Measurements from ENCODE around the gene CAPN11.

The CAPN11 gene

DNA sequence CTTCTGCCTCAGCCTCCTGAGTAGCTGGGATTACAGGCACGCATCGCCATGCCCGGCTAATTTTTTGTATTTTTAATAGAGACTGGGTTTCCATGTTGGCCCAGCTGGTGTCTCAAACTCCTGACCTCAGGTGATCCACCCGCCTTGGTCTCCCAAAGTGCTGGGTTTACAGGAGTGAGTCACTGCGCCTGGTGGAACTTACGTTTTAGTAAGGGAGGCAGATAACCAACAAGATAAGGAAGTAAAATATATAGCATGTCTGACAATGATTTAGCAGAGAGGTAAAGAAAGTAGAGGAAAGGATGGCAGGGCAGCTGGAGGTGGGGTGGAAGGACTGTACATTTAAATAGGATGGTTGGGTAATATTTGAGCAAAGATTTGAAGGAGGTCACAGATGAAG lies 45.3 kb downstream of the CAPN11 start:
- no peak for DNase-seq

DNA sequence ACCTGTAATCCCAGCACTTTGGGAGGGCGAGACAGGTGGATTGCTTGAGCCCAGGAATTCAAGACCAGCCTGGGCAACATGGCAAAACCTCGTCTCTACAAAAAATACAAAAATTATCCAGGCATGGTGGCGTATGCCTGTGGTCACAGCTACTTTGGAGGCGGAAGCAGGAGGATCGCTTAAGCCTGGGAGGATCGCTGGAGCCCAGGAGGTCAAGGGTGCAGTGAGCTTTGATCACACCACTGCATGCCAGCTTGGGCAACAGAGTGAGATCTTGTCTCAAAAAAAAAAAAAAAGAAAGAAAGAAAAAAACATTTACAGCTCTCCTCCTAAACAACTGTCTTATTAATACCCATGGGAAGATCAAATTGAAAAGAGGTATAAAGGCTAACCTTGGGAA lies 49.3 kb downstream of the CAPN11 start:
- DNase-seq, result no peak

DNA sequence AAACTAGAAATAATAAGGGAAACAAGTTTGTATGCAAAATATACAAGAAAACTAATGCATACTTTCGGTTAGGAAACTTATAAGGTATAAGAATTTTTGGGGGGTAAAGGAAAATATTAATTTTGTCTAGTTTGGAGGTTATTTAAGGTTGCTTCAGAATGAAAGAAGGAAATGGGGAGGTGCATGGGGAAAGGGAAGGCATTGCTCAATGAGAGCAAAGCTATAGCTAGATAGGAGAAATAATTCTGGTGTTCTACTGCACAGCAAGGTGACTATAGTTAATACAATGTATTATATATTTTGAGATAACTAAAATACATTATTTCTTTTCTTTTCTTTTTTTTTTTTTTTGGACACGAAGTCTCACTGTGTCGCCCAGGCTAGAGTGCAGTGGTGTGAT lies 52.7 kb downstream of the CAPN11 start:
- DNase-seq, result no peak

DNA sequence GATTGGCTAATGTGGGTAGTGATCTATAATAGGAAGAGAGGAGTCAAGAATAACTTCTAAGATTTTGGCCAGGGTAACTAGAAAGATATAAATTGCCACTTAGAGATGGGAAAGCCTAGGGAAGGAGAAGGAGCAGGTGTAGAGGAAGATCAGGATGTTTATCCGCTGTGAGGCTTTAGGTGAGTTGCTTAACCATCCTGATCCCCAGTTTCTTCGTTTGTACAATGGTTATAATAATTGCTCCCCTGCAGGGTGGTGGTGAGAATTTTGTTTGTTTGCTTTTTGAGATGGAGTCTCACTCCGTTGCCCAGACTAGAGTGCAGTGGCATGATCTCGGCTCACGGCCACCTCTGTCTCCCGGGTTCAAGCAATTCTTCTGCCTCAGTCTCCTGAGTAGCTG lies 55.7 kb downstream of the CAPN11 start:
- no peak for DNase-seq

DNA sequence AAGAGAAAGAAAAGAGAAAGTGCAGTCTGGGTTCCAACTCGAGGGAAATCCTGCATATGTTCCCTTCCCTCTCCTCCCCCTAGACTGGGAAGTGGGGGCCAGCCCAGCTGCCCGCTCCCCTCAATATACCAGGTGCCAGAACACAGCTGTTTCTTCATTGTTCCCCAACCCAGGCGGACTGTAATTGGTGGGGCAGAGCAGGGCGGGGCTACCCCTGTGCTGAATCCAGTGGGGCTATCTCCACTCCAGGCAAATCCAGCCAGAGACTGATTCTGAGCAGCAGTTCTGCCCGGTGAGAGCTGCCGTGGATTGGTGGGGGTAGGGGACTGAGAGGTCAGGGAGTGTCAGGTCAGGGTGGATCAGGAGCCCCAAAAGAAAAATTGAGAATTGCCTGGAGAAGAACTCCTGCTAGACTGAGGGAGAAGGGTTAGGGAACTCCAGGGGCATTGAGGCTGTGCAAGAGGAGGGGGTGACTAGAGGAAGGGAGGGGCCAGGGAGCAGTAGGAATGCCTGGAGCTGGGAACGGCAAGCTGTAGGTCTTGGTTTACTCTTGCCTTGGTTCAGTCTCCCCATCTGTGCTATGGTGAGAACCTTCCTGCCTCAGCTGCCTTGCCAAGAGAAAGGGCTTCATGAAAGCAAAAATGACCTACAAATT lies 58.2 kb downstream of the CAPN11 start, which contains the start of gene MYMX:
TSS of gene MYMX (plus strand) at position 250 of the 655 bp plus-strand sequence. CDS start 546 bp downstream, outside the sequence.
- no peak for DNase-seq

DNA sequence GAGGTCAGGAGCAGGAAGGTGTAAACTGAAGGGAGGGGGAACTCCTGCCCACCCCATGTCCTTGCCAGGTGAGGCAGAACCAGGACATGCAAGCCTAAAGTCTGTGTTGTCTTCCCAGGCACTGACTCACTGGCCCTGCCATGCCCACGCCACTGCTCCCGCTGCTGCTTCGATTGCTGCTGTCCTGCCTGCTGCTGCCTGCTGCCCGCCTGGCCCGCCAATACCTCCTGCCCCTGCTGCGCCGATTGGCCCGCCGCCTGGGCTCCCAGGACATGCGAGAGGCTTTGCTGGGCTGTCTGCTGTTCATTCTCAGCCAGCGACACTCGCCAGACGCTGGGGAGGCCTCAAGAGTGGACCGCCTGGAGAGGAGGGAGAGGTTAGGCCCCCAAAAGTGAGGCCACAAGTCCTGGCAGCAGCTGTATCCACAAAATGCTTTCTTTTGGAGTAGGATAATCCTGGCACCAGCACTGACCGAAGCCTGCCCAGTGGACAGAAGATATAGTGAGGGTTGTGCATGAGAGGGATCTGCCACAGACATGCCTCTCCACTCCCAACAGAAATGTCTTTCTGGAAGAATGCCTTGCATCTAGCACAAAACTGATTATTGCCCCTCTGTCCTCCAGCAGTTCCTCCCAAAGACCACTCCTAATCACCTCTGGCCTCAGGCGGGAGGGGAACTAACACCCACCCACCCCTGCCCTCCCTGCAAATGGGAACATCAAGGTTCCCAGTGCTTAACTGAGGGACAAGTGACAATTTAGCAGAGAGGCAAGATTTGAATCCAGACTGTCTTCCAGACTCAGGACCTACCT lies 58.9 kb downstream of the CAPN11 start:
- peak in 31 of 58 donors; percentile 16 to 66 (median 30) for DNase-seq

DNA sequence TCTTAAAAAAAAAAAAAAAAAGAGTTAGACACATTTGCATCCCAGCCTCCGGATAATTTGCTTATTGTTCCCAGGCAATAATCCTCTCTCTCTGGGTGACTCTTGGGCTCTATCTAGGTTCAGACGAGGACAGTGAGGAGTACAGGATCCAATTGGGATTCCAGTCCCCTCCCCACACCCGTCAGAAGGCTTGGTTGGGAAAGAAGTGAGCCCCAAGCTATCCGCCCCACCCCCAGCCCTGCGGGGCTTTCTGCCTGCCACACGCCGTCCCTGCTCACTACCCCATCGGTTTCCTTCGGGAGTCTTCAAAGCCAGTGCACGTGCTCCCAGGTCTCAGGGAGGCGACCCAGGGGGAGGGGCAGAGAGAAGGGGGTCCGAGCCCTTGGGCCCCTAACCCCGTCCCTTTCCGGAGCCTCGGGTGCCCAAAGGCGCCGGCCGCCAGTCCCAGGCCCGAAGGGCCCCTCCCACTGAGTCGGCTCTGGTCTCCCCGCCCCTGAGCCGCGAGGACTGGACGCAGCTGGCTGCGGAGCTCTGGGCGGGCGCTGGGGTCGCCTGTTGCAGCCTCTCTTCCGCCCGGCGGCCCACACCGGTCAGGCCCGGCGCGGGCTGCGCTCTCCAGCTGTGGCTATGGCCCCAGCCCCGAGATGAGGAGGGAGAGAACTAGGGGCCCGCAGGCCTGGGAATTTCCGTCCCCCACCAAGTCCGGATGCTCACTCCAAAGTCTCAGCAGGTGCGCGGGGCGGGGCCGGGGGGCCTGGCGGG lies 60.6 kb downstream of the CAPN11 start:
- DNase-seq, result peak in 31 of 58 donors; percentile 16 to 66 (median 39)

DNA sequence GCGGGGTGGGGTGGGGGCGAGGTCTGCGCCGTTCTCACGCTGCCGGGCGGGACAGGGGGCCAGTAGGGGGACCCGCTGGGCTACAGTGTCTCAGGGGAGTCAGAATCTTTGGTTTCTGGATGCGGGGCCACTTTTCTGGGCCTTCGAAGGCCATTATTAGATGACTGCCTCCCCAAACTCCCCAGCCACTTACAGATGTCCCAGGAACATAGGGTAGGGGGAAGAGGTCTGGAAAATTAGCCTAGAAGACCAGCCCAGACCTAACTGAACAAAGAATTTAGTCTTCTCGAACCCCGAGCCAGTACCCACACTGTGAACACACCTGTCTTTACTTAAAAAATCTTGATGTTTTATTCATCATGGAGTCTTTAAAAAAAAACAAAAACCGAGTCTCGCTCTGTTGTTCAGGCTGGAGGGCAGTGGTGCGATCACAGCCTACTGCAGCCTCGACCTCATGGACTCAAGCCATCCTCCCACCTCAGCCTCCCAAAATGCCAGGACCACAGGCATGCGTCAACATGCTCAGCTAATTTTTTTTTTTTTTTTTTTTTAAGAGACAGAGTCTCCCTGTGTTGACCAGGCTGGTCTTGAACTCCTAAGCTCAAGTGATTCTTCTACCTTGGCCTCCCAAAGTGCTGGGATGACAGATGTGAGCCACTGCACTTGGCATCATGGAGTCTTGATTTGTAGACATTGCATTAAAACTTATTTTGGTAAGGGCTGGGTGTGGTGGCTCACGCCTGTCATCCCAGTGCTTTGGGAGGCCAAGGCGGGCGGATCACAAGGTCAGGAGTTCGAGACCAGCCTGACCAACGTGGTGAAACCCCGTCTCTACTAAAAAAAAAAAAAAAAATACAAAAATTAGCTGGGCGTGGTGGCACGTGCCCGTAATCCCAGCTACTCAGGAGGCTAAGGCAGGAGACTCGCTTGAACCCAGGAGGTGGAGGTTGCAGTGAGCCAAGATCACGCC lies 61.5 kb downstream of the CAPN11 start:
- no peak for DNase-seq

DNA sequence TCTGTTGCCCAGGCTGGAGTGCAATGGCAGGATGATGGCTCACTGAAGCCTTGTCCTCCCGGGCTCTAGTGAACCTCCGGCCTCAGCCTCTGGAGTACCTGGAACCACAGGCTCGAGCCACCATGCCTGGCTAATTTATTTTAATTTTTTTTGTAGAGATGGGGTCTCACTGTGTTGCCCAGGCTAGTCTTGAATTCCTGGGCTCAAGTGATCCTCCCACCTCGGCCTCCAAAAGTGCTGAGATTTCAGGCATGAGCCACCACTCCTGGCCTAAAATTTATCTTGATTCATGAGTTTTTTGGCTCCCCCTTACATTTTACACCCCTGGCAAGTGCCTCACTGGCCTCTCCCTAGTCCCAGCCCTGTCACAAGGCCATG lies 62.3 kb downstream of the CAPN11 start:
- DNase-seq, result no peak

DNA sequence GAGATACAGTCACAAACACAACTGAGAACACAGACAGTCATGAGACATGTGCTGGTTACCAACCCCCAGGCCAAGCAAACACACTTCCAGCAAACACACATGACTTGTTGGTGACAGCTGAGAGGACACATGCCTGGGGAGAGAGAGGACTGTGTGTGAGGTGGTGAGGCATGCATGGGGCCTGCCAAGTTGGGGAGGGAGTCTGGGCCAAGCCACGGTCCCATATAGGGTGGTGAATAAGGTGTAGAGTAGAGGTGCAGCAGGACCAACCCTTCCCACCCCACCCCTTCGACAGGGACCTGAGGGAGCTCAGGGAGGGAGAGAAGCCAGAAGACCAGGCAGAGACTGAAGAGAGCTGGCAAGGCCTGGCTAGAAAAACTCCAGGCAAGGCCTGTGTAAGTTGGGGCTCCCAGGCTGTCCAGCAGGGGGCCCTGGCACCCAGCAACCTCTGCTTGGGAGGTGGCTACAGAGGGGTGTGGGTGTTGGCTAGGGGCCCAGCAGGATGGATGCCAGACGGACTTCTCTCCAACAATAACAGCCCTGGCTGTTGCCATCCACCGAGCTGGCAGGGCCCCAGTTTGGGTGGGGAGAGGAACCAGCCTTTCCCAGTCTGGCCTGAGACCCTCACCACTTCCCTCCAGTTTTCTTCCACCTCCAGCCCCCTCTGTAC lies 62.8 kb downstream of the CAPN11 start:
- peak in 53 of 58 donors; percentile 10 to 80 (median 59) for DNase-seq

DNA sequence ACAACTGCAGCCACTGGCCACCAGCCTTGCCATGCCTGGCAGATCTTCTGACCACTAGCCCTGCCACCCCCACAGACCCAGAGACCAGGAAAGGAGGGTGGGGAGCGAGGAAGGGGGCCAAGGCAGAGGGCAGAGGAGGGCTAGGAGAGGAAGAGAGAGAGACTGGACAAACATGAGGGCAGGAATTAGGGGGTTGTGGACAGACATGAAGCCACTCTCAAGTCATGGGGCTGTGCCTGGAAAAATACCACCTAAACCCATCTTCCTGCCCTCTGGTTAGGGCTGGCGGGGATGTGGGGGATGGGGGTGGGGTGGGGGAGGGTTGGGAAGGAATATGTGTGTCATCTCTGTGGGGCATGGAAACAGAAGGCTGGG lies 63.3 kb downstream of the CAPN11 start:
- DNase-seq, result no peak

DNA sequence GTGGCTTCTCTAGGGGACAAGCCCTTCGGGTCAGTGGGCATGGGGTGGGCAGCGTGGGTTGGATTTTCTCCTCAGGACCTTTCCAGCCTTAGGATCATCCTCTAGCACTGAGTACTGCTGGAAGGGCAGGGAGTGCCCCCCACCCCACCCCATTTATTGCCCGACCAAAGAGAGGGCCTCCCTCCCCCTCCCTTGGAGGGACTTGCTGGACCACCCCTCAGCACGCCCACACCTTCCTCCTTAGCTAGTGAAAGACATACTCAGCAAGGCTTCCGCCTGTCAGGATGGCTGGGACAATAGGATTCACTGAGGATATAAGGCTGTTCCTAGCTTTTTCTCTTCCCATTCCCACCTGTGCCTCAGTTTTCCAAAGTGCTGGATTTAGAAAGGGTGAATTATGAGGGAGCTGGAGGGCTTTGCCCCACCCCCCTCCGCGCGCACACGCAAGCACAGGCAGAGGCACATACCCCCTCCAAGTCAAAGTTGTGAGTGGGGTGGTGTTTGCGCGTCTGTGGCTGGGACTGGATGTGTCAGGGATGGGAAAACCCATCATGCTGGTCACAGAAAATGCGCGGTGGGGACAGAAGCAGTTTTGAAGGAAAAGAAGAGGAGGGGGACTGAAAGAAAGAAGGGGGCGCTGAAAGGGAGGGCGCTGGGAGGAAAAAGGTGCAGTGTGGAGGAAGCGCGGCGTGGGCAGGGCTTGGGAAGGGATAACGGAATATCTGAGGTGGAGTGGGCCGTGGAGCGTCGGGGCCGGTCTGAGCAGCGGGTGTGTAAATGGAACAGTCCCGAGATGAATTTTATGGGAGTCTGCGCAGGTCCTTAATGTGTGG lies 64.1 kb downstream of the CAPN11 start:
- DNase-seq, result no peak

DNA sequence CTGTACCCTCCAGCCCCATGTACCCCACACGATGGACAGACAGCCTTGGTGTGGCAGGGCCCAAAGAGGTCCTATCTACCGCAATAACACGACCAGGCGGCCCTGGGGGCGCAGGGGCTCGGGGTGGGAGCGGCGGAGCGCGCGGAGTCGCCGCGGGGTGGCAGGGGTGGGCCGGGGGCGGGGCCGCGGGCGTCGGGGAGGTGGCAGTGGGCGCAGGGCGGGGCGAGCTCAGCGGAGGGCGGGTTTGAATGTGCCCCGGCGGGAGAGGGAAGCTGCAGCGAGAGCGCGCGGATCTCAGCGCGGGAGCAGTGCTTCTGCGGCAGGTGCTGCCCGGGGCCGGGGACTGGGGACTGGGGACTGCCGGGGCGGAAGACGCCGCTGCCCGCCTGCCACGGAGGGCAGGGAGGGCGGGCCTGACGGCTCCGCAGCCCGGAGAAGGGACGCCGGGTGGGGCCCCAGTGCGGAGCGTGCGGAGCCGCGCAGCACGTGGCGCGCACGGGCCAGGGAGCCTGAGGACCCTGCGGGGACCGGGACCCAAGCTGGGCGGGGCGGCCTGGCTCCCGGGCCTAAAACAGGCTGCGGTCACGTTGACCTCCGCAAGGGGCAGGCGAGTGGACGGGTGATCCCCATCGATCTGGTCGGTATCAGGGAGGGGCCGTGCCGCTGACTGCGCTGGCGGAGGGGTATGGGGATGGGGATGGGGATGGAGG lies 64.9 kb downstream of the CAPN11 start, which contains the start of gene SLC29A1:
TSS of gene SLC29A1 (plus strand) at position 277 of the 710 bp plus-strand sequence. CDS start 3,719 bp downstream, outside the sequence.
- DNase-seq, result peak in 51 of 58 donors; percentile 20 to 79 (median 50)

DNA sequence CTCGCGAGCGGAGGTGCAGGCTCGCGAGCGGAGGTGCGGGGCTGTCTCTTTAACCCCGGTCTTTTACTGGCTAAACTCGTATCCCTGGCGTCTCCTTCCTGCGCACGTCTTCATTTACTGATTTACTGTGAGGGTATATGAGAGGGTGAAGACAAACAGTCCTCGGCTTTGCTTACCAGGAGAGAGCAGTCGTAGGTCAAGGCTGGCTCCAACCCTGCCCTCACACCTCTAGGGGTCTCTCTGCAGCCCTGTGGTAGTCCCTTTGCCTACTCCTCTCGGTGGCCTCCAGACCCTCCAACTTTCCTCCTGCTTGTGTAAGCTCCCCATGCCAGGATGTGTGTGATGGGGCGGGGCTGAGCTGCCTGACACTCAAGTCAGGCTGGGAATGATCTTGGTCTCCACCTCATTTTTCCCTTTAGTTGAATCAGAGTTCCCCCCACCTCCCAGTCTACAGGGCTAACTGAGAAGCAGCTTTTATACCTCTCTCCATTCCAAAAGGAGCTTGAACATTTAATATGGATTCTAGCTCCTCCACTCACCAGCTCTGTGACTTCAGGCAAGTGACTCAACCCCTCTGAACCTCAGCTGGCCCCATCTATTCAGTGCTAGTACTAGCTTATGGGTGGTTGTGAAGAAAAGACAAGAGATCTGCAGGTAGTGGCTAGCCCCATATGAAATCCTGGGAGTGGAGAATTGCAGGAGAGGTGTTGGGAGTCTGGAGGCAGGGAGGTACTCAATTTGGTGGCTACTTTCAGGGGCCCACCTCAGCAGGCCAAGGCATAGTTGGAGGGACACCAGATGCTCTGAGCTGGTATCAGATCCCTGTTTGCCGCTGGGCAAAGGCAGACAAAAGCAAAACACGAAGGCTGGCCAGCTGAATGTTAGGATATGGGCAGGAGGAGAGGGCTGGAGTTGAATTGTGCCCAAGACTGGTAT lies 65.7 kb downstream of the CAPN11 start:
- DNase-seq, result peak in 4 of 58 donors; percentile 7 to 37 (median 22)

DNA sequence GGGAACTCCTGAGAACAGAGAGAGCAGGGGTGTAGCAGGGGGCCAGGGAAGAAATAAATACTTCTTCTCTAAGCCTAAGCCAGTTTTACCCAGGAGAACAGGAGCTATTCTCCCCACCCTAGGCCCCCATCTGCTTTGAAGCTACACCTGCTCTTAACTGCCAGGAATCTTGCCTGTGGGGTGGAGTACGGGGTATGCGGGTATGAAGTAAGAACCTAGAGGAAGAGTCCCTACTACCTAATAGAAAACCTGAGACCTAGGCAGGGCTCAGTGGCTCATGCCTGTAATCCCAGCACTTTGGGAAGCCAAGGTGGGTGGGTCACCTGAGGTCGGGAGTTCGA lies 66.3 kb downstream of the CAPN11 start:
- no peak for DNase-seq

DNA sequence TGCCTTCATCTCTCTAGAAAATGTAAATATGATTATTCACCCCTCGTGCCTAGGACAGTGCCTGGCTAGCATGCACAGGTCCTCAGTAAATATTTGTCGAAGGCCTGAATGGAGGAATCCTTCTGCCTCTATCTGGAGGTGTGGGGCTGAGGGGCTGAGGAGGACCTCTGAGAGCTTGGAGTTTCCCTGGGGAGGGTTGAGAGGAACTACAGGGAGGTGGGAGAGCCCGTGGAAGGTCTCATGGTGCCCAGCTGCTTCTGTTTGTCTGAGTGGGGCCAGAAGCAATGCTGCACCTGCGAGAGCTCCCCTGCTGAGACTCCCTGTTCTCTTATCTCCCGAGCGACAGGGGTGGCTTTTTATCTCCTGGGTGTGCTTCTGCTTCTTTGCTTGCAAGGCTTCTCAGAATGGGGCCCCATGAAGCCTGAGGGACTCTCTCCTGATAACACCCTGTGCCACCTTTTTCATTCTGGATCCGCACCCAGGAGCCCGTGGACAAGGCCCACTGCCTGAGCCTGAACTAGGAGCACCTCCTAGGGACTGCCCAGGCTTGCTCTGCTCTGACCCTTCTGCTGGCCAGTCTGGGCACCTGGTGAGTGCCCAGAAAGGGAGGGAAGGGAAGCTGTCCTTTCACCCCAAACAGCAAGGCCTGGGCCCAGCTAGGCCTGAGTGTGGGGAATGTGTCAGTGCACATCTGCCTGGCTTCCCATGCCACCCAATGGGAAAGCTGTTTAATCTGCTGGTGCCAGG lies 67.1 kb downstream of the CAPN11 start:
- no peak for DNase-seq
